Measurements from ENCODE around the gene ESYT3. TPM values are rescaled to one million over a fixed set of nuclear protein-coding genes. Genes with fewer than 3 reads are reported as not detected.
"Not testable (repeated sequence)": the region's sequence is repeated elsewhere in the genome, so short reads cannot be mapped to it uniquely, and the experiment has no call there.

ESYT3 gene
- total RNA-seq, 2 donors from 2014 or later: 0.37 to 0.43 TPM

GRCh38 chr3:138405486-138405885, 28.9 kb upstream of the ESYT3 start:
- intact Hi-C loops (cut with DNase I): no loop called here
- no peak for DNase-seq (ENCODE audit: low spot score)

DNA sequence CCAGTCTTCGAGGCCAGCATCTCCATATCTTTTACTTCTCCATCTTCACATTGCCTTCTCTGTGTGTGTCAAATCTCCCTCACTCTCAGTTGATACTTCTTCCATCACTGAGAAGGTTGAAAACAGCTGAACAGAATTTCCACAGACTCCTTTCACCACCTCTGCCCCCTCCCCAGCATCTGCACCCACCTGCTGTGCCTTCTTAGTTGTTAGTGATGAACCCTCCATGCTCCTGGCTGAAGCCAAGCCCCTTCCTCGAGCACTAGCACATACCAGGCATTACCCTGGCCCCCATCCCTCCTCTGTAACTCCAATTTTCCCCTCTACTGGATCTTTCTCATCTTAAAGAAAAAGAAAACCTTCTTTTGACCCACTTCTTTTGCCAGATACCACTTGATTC, 27.8 kb upstream of the ESYT3 start:
- DNase-seq (ENCODE audit: low spot score): no peak
- intact Hi-C loops (cut with DNase I): no loop called here

GRCh38 chr3:138407236-138407907, 27.0 kb upstream of the ESYT3 start:
- intact Hi-C loops (cut with DNase I): no loop called here

DNA sequence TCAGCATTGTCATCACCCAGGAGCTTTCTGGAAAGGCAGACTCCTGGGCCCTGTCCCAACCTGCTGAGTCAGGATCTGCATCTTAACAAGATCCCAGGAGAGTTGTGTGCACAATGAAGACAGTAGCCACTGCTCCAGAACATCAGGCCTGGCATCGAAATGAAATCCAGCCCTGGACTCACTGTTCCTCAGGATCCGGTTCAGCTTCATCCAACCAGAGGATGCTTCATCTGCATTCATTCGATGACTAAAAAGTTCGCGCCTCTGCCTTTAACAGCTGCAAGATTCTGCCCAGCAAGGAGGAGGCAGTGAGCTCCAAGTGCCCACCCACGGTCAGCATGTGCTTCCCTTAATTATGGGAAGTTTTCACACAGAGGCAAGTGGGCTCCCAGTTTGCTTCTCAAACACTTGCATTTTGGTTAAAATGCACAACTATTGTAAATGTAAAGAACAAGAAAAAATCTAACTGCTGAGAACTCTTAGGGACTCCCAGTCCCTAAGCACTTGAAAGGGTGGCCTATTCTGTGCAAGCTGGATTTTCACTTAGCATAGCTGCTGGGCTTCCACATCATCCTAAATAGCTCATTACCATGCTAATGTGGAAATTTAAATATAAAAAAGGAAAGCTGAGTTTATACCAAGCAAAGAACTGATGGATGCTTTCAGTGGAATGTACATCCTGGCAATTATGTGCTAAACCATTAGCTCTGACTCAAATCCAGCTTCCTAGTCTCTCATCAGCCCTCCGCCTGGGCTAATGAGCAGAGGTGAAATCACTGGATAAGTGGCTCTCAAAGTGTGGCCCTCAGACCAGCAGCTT, 25.5 kb upstream of the ESYT3 start:
- no peak for DNase-seq (ENCODE audit: low spot score)
- intact Hi-C loops (cut with DNase I): no loop called here

More at GRCh38 chr3:138407236-138407907, 27.0 kb upstream of the ESYT3 start:
- DNase-seq (ENCODE audit: low spot score): no peak

DNA sequence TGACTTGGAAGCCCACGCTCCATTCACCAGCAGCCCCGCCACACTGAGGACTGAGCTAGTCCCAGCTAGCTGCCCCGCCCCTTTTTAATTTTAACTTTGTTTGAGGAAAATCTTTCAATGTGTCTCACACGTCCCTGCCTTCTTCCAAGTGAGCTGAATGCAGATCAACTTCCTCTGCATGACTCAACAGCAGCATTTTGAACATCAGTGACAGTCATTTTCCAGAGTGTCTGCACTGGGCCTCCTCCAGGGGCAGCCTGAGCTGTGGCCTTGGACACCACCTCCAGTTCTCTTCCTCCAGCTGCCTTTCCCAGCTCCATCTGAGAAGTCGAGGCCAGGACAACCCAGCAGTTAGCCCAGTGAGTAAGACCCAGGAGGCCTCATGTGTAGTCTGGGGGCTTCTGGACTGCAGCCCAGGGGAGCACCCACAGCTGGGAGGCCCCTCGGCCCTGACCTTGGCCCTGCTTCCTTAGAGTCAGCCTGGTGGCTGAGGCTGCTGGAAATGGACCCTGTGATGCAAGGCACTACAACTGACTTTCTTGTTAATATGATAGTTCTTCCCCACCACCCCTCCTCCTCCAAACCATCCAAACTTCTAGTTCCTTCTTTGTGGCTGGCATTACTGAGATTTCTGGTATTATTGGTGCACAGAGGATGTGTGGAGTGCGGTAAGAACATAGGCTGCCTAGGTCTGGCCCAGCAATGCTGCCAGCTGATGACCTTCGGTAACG, 21.4 kb upstream of the ESYT3 start:
- no peak for DNase-seq (ENCODE audit: low spot score)
- intact Hi-C loops (cut with DNase I): no loop called here

- intact Hi-C loops (cut with DNase I): loop anchor here in 1 of 2 donors (5.0 kb wide), 1 partner anchor 79 kb away; no protein-coding TSS in a partner anchor
- DNase-seq (ENCODE audit: low spot score): not testable (repeated sequence)
Measured at GRCh38 chr3:138416236-138416635, 18.2 kb upstream of the ESYT3 start.

DNA sequence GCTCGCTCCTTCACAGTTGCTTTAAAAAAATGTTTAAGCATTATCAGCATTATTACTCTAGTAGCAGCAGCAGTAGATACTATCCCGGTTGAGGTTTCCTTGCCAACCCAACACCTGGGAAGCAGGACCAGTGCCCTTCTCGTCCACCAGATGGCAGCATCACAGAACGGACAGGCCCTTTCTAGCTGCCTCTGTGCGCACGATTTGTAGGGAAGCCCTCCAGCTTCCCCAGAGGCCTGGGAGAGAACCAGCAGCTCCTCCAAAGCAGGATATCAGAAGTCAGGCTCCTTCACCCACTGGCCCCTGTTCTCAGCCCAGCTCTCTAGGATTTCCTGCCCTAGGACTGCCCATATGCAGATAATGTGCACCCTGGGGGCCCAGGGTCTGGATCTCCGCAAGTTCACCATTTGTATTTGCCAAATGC, 16.8 kb upstream of the ESYT3 start:
- DNase-seq (ENCODE audit: low spot score): peak; percentile 90
- intact Hi-C loops (cut with DNase I): loop anchor here in 1 of 2 donors (5.0 kb wide), 1 partner anchor 80 kb away; no protein-coding TSS in a partner anchor

DNA sequence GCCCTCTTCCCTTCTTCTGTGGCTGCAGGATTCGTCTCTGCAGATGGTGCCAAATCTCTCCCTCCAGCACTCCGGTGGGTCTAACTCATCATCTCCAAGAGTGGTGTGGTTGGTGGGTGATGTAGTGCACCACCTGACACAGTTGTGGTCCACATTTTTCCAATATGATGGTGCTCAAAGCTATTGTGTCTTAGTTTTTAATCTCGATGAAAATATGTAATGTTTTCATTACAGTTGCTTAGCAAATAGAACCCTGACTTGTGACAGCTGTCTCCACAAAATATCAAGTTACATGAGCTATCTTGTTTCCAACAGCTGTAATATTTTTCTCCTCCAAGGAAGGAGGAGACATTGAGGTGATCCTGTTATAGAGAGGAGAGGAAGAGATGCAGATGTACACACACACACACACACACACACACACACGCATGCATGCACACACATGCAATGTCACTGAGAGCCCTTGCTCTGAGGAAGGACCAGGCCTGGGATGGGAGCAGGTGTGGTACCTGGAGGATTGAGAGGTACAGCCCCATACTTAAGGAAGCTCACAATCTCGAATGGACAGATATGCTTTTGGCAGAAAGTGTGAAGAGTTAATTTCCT, 15.7 kb upstream of the ESYT3 start:
- intact Hi-C loops (cut with DNase I): loop anchor here in 1 of 2 donors (5.0 kb wide), 1 partner anchor 81 kb away; no protein-coding TSS in a partner anchor
- DNase-seq (ENCODE audit: low spot score): no peak

GRCh38 chr3:138423316-138423715, 11.1 kb upstream of the ESYT3 start:
- intact Hi-C loops (cut with DNase I): loop anchor here in 1 of 2 donors (10.0 kb wide), 1 partner anchor 89 kb away; no protein-coding TSS in a partner anchor
- no peak for DNase-seq (ENCODE audit: low spot score)

DNA sequence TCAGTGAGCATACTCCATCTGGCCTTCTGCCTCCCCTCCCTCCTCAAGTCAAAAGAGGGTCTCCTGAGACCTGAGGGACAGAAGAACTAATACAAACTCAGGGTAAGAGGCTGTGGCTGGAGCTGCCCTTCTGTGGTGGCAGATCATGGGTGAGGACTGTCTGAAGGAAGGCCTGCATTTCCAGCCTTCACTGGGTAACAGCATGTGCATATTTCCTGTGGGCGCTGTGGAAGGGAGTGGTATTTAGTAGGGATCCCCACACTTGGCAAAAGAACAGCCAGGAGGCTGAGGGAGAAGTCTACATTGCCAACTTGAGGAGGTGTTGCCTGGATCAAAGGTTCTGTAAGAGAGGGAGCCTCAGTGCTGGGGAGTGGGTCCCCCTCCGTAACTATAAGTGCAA, 10.1 kb upstream of the ESYT3 start:
- DNase-seq (ENCODE audit: low spot score): no peak
- intact Hi-C loops (cut with DNase I): loop anchor here in 1 of 2 donors (10.0 kb wide), 1 partner anchor 90 kb away; no protein-coding TSS in a partner anchor

DNA sequence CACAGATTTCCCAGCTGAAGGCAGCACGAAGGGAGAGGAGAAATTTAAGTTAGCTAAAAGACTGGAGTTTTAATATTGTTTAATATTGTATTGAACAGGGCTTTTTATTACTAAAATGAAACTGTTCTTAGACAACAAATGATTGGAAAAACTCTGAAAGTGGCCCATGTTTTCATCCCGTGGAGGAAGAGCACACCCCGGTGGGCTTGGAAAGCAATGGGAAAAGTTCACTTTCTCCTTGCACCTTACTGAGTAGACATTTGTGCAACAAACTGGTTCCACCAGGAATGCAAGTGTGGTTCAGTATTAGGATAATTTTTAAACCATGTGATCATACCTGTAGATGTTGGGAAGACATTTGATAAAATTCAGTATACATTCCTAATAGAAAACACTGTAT, 8.2 kb upstream of the ESYT3 start:
- DNase-seq (ENCODE audit: low spot score): no peak
- intact Hi-C loops (cut with DNase I): loop anchor here in 1 of 2 donors (10.0 kb wide), 1 partner anchor 91 kb away; no protein-coding TSS in a partner anchor

DNA sequence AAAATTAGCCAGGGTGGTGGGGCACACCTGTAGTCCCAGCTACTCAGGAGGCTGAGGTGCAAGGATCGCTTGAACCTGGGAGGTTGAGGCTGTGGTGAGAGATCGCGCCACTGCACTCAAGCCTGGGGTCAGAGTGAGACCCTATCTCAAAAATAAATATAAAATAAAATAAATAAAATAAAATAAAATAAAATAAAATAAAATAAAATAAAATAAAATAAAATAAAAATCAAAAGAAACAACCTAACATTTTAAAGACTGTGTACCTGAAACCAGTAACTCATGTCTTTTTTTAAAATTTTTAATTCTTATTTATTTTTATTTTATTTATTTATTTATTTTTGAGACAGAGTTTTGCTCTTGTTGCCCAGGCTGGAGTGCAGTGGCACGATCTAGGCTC, 7.7 kb upstream of the ESYT3 start:
- intact Hi-C loops (cut with DNase I): loop anchor here in 1 of 2 donors (10.0 kb wide), 1 partner anchor 92 kb away; no protein-coding TSS in a partner anchor
- not testable (repeated sequence) for DNase-seq (ENCODE audit: low spot score)

DNA sequence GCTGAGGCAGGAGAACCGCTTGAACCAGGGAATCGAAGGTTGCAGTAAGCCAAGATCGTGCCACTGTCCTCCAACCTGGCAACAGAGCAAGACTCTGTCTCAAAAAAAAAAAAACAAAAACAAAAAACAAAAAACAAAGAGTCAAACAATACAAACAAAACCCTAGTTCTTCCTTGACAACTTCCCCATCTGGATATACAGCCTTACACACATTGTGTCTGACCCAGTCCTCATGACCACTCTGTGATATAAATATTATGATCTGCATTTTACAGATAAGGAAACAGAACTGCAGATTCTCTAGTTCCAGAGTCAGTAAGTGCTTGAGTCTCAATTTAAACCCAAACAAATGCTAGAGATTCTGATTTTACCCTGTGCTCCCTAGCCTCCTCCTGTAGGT, 4.8 kb upstream of the ESYT3 start:
- no peak for DNase-seq (ENCODE audit: low spot score)
- intact Hi-C loops (cut with DNase I): loop anchor here in 1 of 2 donors (10.0 kb wide), 1 partner anchor 95 kb away; no protein-coding TSS in a partner anchor

DNA sequence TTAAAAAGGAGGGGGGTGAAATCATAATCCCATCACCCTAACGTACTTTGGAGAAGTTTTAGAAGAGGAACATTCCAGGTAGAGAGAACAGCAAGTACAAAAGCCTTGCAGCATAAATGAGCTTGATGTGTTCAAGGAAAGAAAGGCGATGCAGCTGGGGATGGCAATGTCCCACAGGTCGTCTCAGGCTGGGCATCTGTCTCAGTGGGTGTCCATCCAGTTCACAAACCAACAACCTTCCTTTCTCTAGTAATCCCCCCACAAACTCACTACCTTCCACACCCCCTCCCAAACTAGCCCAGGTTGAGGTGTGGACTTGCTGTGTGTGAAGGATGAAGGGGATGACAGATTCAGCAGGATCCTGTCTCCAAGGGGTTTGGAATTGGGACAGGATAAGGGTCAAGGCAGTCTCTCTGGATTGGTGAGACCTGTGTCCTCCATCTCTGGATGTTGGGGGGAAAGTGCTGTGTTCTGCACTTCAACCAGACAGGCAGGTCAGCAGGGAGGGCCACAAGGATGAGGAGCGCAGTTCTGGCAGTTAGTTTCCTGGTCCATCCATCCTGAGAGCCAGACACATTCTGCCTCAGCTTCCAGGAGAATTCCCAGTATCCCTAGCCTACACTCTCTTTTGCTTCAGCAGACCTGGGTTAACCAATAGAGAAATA, 1.7 kb upstream of the ESYT3 start:
- intact Hi-C loops (cut with DNase I): no loop called here
- DNase-seq (ENCODE audit: low spot score): no peak

- intact Hi-C loops (cut with DNase I): no loop called here
- DNase-seq (ENCODE audit: low spot score): no peak
Measured at GRCh38 chr3:138433892-138434275, 532 bp upstream of the ESYT3 start.

DNA sequence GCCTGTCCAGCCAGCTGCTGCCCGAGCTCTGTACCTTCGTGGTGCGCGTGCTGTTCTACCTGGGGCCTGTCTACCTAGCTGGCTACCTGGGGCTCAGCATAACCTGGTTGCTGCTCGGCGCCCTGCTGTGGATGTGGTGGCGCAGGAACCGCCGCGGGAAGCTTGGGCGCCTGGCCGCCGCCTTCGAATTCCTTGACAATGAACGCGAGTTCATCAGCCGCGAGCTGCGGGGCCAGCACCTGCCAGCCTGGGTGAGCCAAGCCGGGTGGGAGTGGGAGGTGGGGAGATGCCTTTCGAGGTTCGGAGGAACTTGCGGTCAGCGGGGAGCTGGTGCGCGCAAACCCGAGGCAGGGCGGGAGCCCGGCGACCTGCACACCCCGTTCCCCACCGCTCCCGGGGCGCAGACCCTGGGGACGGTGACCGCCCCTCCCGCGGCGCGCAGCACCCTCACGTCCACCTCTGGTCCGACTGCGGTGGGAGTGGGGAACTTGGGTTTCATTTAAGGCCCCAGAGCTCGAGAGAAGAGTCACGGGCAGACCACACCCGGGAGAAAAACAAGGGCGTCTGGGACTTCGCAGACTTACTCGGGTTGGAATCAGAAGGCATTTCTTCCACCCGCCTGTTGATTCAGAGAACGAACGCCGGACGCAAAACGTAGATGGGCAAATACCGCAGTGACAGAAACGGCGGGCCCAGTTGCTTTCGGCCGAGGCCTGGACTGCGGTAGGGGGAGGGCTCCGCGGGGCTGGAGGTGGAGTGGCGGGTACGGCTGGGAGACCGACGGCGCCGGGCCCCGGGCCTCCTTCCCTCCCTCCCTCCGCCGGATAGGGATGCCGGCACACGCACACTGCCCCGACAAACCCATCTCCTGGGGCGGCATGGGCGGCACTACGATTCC, 708 bp downstream of the ESYT3 start:
- no peak for DNase-seq (ENCODE audit: low spot score)
- intact Hi-C loops (cut with DNase I): no loop called here

GRCh38 chr3:138435840-138436239, 1.4 kb downstream of the ESYT3 start:
- intact Hi-C loops (cut with DNase I): no loop called here
- DNase-seq (ENCODE audit: low spot score): no peak

DNA sequence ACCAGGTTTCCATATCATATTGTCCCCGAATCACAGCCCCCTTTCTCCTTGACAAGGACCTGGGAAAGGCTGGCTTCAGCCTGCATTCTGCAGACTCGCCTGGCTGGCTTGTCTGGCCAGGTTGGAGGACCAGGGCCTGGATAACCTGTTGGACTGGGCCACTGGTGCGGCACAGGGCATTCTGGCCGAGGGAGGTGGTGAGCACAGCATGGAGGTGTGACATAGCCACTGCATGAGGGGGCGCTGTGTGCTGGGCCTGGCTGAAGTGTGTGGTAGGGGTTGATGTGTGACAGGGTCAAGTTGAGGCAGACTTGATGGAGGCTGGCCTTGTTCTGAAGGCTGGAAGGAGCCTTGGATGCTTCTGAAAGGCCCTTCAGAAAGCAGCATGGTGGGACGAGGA, 2.9 kb downstream of the ESYT3 start:
- intact Hi-C loops (cut with DNase I): no loop called here
- DNase-seq (ENCODE audit: low spot score): no peak
